ENCODE results near the gene TCP11L1. TPM values are rescaled to one million over a fixed set of nuclear protein-coding genes. Genes with fewer than 3 reads are reported as not detected.

Gene TCP11L1, protein sequence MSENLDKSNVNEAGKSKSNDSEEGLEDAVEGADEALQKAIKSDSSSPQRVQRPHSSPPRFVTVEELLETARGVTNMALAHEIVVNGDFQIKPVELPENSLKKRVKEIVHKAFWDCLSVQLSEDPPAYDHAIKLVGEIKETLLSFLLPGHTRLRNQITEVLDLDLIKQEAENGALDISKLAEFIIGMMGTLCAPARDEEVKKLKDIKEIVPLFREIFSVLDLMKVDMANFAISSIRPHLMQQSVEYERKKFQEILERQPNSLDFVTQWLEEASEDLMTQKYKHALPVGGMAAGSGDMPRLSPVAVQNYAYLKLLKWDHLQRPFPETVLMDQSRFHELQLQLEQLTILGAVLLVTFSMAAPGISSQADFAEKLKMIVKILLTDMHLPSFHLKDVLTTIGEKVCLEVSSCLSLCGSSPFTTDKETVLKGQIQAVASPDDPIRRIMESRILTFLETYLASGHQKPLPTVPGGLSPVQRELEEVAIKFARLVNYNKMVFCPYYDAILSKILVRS
- 14.8 TPM for polyA plus RNA-seq (2013)

DNA sequence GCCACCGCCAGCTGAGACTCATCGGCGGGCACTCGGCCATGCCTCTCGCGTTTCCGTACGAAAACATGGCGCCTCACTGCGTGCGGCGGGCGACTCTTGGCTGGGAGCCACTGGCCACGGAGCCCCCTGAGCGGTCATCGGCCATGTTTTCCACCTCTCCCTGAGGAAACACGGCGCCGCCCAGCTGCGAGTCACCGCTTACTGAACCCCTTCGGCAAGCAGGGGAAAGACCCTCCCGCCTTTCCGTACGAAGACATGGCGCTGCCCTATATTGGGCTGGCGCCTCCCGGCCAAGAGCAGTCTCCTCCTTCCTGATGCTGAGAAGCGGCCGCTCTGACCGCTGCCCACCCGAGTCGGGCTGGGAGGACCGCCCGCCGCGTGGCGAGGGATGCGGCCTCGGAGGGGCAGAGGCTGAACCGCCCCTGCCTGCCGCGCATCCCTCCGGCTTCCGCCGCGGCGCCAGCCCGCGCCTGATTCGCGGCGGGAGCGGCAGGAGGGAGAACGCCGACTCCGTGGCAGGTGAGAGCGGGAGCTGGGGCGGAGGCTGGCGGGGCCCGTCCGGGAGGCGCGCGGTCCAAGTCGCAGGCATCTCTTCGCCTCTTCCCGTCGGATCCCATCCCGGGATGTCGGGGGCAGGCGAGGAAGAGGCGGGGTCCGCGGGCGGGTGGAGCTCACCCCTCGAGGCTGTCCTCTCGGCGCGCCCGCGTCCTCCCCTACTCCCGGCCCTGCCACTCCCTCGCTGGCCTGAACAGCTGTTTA, at the start of gene TCP11L1:
Gene TCP11L1 (plus strand): TSS at position 299 of the 759 bp plus-strand sequence. CDS start 4,202 bp downstream, outside the sequence.
- POLR2A ChIA-PET, result interaction anchor here (0.7 to 1.1 kb wide), 2 partner anchors 12 to 17 kb away, joined by 3 to 6 read pairs; no protein-coding TSS in a partner anchor
- Histone ChIP-seq H3K4me3 (ENCODE audit: control insufficient read depth in 1 of 7, extremely low read depth in 1 of 7, insufficient read depth in 4 of 7, low read depth in 2 of 7, low read length in 6 of 7) (peak within 1 kb of the TSS; percentile 90 to 98 (median 95)), H3K9me3 (ENCODE audit: control extremely low read depth in 1 of 5, control insufficient read depth in 4 of 5, insufficient read depth in 2 of 5, low read depth in 1 of 5, low read length in 4 of 5) (no peaks in the 10 kb centered on the region), H3K27me3 (replicated peaks in 2 of 5; ENCODE audit: control insufficient read depth in 4 of 5, insufficient read depth in 5 of 5, low read length in 4 of 5) (no peaks in the 10 kb centered on the region), H3K4me1 (ENCODE audit: control extremely low read depth in 1 of 4, control insufficient read depth in 4 of 4, insufficient read depth in 4 of 4, low read length in 3 of 4) (peaks cover 0 to 24% (median 16%) of the 10 kb centered on the region in 4 experiments), H3K27ac (ENCODE audit: insufficient read depth in 1 of 2, low read depth in 1 of 2, low read length in 2 of 2, poor library complexity in 1 of 2, severe bottlenecking in 2 of 2) (peak within 1 kb of the TSS; percentile 77 to 85), H3K36me3 (ENCODE audit: control insufficient read depth in 4 of 4, insufficient read depth in 4 of 4, low read length in 3 of 4) (peaks cover 2 to 8% (median 7%) of the 10 kb centered on the region in 4 experiments)
- peak; percentile 89 to 92 (median 91) for DNase-seq
- 0% methylated on average over 84 of the region's 84 CpGs for WGBS (ENCODE audit: insufficient coverage)
- CTCF ChIA-PET, result interaction anchor here (0.6 to 2.0 kb wide), 10 partner anchors 8 to 704 kb away, joined by 3 to 11 read pairs (median 4); partner anchors contain the start of gene DEPDC7

DNA sequence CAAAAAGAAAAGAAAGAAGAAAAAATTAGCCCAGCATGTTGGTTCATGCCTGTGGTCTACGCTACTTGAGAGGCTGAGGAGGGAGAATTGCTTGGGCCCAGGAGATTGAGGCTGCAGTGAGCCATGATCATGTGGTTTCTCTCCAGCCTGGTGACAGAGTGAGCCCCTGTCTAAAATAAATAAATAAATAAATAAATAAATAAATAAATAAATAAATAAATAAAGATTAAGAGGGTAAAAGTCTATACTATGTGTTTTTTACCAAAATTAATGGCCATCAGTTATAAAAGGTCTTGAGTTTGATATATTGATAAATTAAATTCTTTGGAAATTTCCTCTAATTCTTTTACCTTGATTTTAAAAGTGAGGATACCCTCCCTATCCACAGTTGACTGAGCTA, 48.9 kb upstream of the TCP11L1 start:
- CTCF ChIA-PET, result no interaction called here
- H3K36me3 ChIP-seq (ENCODE audit: control insufficient read depth in 4 of 4, insufficient read depth in 4 of 4, low read length in 3 of 4), result peaks cover 0 to 2% (median 0%) of the 10 kb centered on the region in 4 experiments
- H3K27ac ChIP-seq (ENCODE audit: insufficient read depth in 1 of 2, low read depth in 1 of 2, low read length in 2 of 2, poor library complexity in 1 of 2, severe bottlenecking in 2 of 2), result no peak overlapping the region
- peaks cover 0 to 9% (median 2%) of the 10 kb centered on the region in 5 experiments for H3K9me3 ChIP-seq (ENCODE audit: control extremely low read depth in 1 of 5, control insufficient read depth in 4 of 5, insufficient read depth in 2 of 5, low read depth in 1 of 5, low read length in 4 of 5)
- POLR2A ChIA-PET, result no interaction called here
- no peaks in the 10 kb centered on the region for H3K4me1 ChIP-seq (ENCODE audit: control extremely low read depth in 1 of 4, control insufficient read depth in 4 of 4, insufficient read depth in 4 of 4, low read length in 3 of 4)
- DNase-seq, result no peak
- H3K4me3 ChIP-seq (ENCODE audit: control insufficient read depth in 1 of 7, extremely low read depth in 1 of 7, insufficient read depth in 4 of 7, low read depth in 2 of 7, low read length in 6 of 7), result no peak overlapping the region
- WGBS (ENCODE audit: insufficient coverage), result no CpG with 5 or more reads among the region's 1 CpG
- H3K27me3 ChIP-seq (replicated peaks in 2 of 5; ENCODE audit: control insufficient read depth in 4 of 5, insufficient read depth in 5 of 5, low read length in 4 of 5), result no peaks in the 10 kb centered on the region

DNA sequence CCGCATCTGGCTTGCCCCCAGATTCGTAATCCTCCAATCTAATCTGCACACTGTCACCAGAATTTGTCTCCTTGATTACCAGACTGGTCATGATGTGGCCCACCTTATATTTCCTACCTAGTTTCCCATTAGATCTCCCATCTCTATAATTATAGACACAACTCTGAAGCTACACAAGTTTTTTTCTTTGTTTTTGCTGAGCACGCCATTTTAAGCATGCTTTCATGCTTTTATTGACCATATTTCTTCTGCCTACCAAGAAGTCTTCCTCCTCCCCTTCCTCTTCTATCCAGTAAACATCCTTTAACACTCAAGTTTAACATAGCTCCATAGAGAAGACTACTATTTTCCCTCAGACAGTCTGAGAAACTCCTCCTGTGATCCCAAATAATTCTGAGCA, 47.9 kb upstream of the TCP11L1 start:
- Histone ChIP-seq H3K27ac (ENCODE audit: insufficient read depth in 1 of 2, low read depth in 1 of 2, low read length in 2 of 2, poor library complexity in 1 of 2, severe bottlenecking in 2 of 2) (no peak overlapping the region), H3K36me3 (ENCODE audit: control insufficient read depth in 4 of 4, insufficient read depth in 4 of 4, low read length in 3 of 4) (peaks cover 0 to 2% (median 0%) of the 10 kb centered on the region in 4 experiments), H3K4me1 (ENCODE audit: control extremely low read depth in 1 of 4, control insufficient read depth in 4 of 4, insufficient read depth in 4 of 4, low read length in 3 of 4) (no peaks in the 10 kb centered on the region), H3K4me3 (ENCODE audit: control insufficient read depth in 1 of 7, extremely low read depth in 1 of 7, insufficient read depth in 4 of 7, low read depth in 2 of 7, low read length in 6 of 7) (no peak overlapping the region), H3K9me3 (ENCODE audit: control extremely low read depth in 1 of 5, control insufficient read depth in 4 of 5, insufficient read depth in 2 of 5, low read depth in 1 of 5, low read length in 4 of 5) (peaks cover 0 to 9% (median 2%) of the 10 kb centered on the region in 5 experiments), H3K27me3 (replicated peaks in 2 of 5; ENCODE audit: control insufficient read depth in 4 of 5, insufficient read depth in 5 of 5, low read length in 4 of 5) (no peaks in the 10 kb centered on the region)
- ChIA-PET POLR2A (no interaction called here), CTCF (no interaction called here)
- DNase-seq, result no peak
- 98% methylated on average over 3 of the region's 3 CpGs for WGBS (ENCODE audit: insufficient coverage)

DNA sequence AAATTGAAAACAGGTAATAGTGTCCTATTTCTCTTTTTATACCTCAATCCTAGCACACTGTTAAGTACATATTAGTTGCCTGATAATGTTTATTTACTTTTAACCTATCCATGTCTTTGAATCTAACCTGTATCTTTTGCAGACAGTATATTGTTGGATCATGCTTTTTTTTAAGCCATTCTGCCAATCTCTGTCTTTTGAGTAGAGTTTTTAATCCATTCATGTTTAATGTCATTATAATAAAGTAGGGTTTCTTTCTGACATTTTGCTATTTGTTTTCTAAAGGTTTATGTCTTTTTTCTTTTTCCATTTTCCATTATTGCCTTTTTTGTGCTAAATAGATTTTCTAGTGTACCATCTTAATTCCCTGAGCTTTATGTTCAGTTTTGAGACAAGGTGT, 47.5 kb upstream of the TCP11L1 start:
- DNase-seq, result no peak
- peaks cover 0 to 2% (median 0%) of the 10 kb centered on the region in 4 experiments for H3K36me3 ChIP-seq (ENCODE audit: control insufficient read depth in 4 of 4, insufficient read depth in 4 of 4, low read length in 3 of 4)
- H3K27me3 ChIP-seq (replicated peaks in 2 of 5; ENCODE audit: control insufficient read depth in 4 of 5, insufficient read depth in 5 of 5, low read length in 4 of 5), result no peaks in the 10 kb centered on the region
- no peak overlapping the region for H3K27ac ChIP-seq (ENCODE audit: insufficient read depth in 1 of 2, low read depth in 1 of 2, low read length in 2 of 2, poor library complexity in 1 of 2, severe bottlenecking in 2 of 2)
- H3K4me3 ChIP-seq (ENCODE audit: control insufficient read depth in 1 of 7, extremely low read depth in 1 of 7, insufficient read depth in 4 of 7, low read depth in 2 of 7, low read length in 6 of 7), result no peak overlapping the region
- H3K4me1 ChIP-seq (ENCODE audit: control extremely low read depth in 1 of 4, control insufficient read depth in 4 of 4, insufficient read depth in 4 of 4, low read length in 3 of 4), result no peaks in the 10 kb centered on the region
- H3K9me3 ChIP-seq (ENCODE audit: control extremely low read depth in 1 of 5, control insufficient read depth in 4 of 5, insufficient read depth in 2 of 5, low read depth in 1 of 5, low read length in 4 of 5), result peaks cover 0 to 9% (median 2%) of the 10 kb centered on the region in 5 experiments
- ChIA-PET POLR2A (no interaction called here), CTCF (no interaction called here)

DNA sequence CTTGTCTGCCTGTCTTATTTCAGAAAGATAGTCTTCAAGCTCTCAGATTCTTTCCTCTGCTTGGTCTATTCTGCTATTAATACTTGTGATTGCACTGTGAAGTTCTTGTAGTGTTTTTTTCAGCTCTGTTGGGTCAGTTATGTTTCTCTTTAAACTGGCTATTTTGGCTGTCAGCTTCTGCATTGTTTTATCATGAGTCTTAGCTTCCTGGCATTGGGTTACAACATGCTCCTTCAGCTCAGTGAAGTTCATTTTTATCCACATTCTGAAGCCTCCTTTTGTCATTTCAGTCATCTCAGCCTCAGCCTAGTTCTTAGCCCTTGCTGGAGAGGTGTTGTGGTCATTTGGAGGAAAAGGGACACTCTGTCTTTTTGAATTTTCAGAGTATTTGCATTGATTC, 39.2 kb upstream of the TCP11L1 start:
- Histone ChIP-seq H3K36me3 (ENCODE audit: control insufficient read depth in 4 of 4, insufficient read depth in 4 of 4, low read length in 3 of 4) (no peaks in the 10 kb centered on the region), H3K9me3 (ENCODE audit: control extremely low read depth in 1 of 5, control insufficient read depth in 4 of 5, insufficient read depth in 2 of 5, low read depth in 1 of 5, low read length in 4 of 5) (peaks cover 0 to 5% (median 0%) of the 10 kb centered on the region in 5 experiments), H3K4me3 (ENCODE audit: control insufficient read depth in 1 of 7, extremely low read depth in 1 of 7, insufficient read depth in 4 of 7, low read depth in 2 of 7, low read length in 6 of 7) (no peak overlapping the region), H3K27ac (ENCODE audit: insufficient read depth in 1 of 2, low read depth in 1 of 2, low read length in 2 of 2, poor library complexity in 1 of 2, severe bottlenecking in 2 of 2) (no peak overlapping the region), H3K27me3 (replicated peaks in 2 of 5; ENCODE audit: control insufficient read depth in 4 of 5, insufficient read depth in 5 of 5, low read length in 4 of 5) (no peaks in the 10 kb centered on the region), H3K4me1 (ENCODE audit: control extremely low read depth in 1 of 4, control insufficient read depth in 4 of 4, insufficient read depth in 4 of 4, low read length in 3 of 4) (no peaks in the 10 kb centered on the region)
- no peak for DNase-seq
- POLR2A ChIA-PET, result no interaction called here
- CTCF ChIA-PET, result interaction anchor here (1.2 kb wide), 1 partner anchor 8 kb away, joined by 4 read pairs; no protein-coding TSS in a partner anchor

DNA sequence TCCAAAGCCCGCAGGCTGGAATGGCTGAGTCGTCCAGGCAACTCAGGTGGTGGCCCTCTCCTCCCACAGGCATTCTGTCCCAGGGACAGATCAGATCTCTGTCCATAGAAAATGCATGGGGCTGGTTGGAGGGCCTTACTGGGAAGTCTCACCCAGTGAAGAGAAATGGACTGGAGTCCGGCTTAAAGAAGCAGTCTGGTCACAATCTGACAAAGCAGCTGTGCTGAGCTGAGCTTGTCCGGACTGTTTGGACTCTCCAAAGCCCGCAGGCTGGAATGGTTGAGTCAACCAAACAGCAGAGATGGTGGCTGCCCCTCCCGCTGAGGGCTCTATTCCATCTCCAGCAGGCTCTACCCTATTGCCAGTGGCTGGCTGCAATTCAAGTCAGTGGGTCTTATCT, 38.1 kb upstream of the TCP11L1 start:
- 75% methylated on average over 4 of the region's 6 CpGs for WGBS (ENCODE audit: insufficient coverage)
- Histone ChIP-seq H3K4me3 (ENCODE audit: control insufficient read depth in 1 of 7, extremely low read depth in 1 of 7, insufficient read depth in 4 of 7, low read depth in 2 of 7, low read length in 6 of 7) (no peak overlapping the region), H3K9me3 (ENCODE audit: control extremely low read depth in 1 of 5, control insufficient read depth in 4 of 5, insufficient read depth in 2 of 5, low read depth in 1 of 5, low read length in 4 of 5) (peaks cover 0 to 5% (median 0%) of the 10 kb centered on the region in 5 experiments), H3K27ac (ENCODE audit: insufficient read depth in 1 of 2, low read depth in 1 of 2, low read length in 2 of 2, poor library complexity in 1 of 2, severe bottlenecking in 2 of 2) (no peak overlapping the region), H3K27me3 (replicated peaks in 2 of 5; ENCODE audit: control insufficient read depth in 4 of 5, insufficient read depth in 5 of 5, low read length in 4 of 5) (no peaks in the 10 kb centered on the region), H3K36me3 (ENCODE audit: control insufficient read depth in 4 of 4, insufficient read depth in 4 of 4, low read length in 3 of 4) (no peaks in the 10 kb centered on the region), H3K4me1 (ENCODE audit: control extremely low read depth in 1 of 4, control insufficient read depth in 4 of 4, insufficient read depth in 4 of 4, low read length in 3 of 4) (no peaks in the 10 kb centered on the region)
- POLR2A ChIA-PET, result no interaction called here
- no peak for DNase-seq
- CTCF ChIA-PET, result interaction anchor here (1.1 kb wide), 1 partner anchor 64 kb away, joined by 3 read pairs; no protein-coding TSS in a partner anchor
